K562 (cell line): ENCODE results near the gene UPK3A.
"Not testable (repeated sequence)": the region's sequence is repeated elsewhere in the genome, so short reads cannot be mapped to it uniquely, and the experiment has no call there.

ENCODE experiments used
- BACH1 ChIP-seq: fragments of 200-800 bp; sonication (Bioruptor generic); IDR thresholded peaks from 2 replicates; pipeline ENCODE4 v1.6.1; 2016; ENCODE audit warnings: missing genetic modification characterization, missing compliant biosample characterization
- CHD2 ChIP-seq: IDR thresholded peaks from 2 replicates; pipeline ENCODE4 v1.6.1; 2011; ENCODE audit warnings: low read depth, low read length
- FOXA3 ChIP-seq, 2 experiments: fragments of 450-650 bp in 1 of 2; sonication (generic) in 1 of 2; formaldehyde crosslinking; IDR thresholded peaks in 1 of 2; conservative IDR thresholded peaks in 1 of 2; 2 replicates each; pipeline versions ENCODE4 v1.4.0 to v1.8.0; 2020 to 2022; ENCODE audit warnings: mild to moderate bottlenecking in 2 of 2, missing genetic modification reagents in 1 of 2
- HDAC8 ChIP-seq: fragments of 450-650 bp; IDR thresholded peaks from 2 replicates; pipeline ENCODE4 v1.6.1; 2016; ENCODE audit warnings: mild to moderate bottlenecking, missing genetic modification characterization, moderate library complexity, missing compliant biosample characterization
- MYNN ChIP-seq, 2 experiments: sonication (generic); formaldehyde crosslinking in 1 of 2; IDR thresholded peaks; 2 replicates each; pipeline versions ENCODE4 v1.5.0 to v1.6.1; 2016 to 2020; ENCODE audit warnings: antibody characterized with exemption in 1 of 2, missing genetic modification reagents in 1 of 2
- POLR2A ChIP-seq: fragments of 450-650 bp; conservative IDR thresholded peaks from 2 replicates; pipeline ENCODE4 v1.6.1; 2016
- SP1 ChIP-seq: sonication (generic); formaldehyde crosslinking; IDR thresholded peaks from 2 replicates; pipeline ENCODE4 v1.8.1; 2022; ENCODE audit warnings: mild to moderate bottlenecking, missing genetic modification reagents
- TEAD4 ChIP-seq, 2 experiments: sonication (generic) in 1 of 2; formaldehyde crosslinking in 1 of 2; IDR thresholded peaks; 2 replicates each; pipeline versions ENCODE4 v1.6.1 to v1.8.0; 2012 to 2022; ENCODE audit warnings: borderline replicate concordance in 1 of 2, inconsistent platforms in 1 of 2, low read length in 1 of 2, mild to moderate bottlenecking in 1 of 2, missing genetic modification reagents in 1 of 2
- YY1 ChIP-seq, 3 experiments: IDR thresholded peaks; 2 replicates each; pipeline ENCODE4 v1.6.1; 2011; ENCODE audit warnings: low read length in 2 of 3, mild to moderate bottlenecking in 2 of 3, moderate library complexity in 2 of 3, borderline replicate concordance in 1 of 3, control low read depth in 1 of 3, low read depth in 1 of 3; ENCODE audit not compliant: insufficient read depth in 3 of 3, insufficient replicate concordance in 2 of 3, control insufficient read depth in 1 of 3, insufficient read length in 1 of 3; ENCODE audit errors: extremely low read depth in 1 of 3
- ZNF277 ChIP-seq: fragments of 250-450 bp; sonication (Bioruptor Pico); IDR thresholded peaks from 2 replicates; pipeline ENCODE4 v1.8.0; 2022; ENCODE audit warnings: inconsistent platforms, mild to moderate bottlenecking, moderate library complexity, borderline replicate concordance
- ZSCAN32 ChIP-seq: fragments of 450-650 bp; formaldehyde crosslinking; IDR thresholded peaks from 2 replicates; pipeline ENCODE4 v1.4.0; 2020; ENCODE audit warnings: mild to moderate bottlenecking, moderate library complexity
- TF ChIP-seq, protein P1 (sequence below), 2 experiments: fragments of 450-650 bp; conservative IDR thresholded peaks; 2 replicates each; pipeline ENCODE4 v1.6.1; 2017; ENCODE audit warnings: mild to moderate bottlenecking in 2 of 2, moderate library complexity in 2 of 2
- TF ChIP-seq, protein P2 (sequence below), 2 experiments: IDR thresholded peaks; 2 replicates each; pipeline ENCODE4 v1.6.1; 2011; ENCODE audit warnings: borderline replicate concordance in 1 of 2, control low read depth in 1 of 2, low read depth in 1 of 2, low read length in 1 of 2, mild to moderate bottlenecking in 1 of 2, mixed read lengths in 1 of 2, moderate library complexity in 1 of 2; ENCODE audit not compliant: insufficient read depth in 1 of 2, insufficient read length in 1 of 2, poor library complexity in 1 of 2, severe bottlenecking in 1 of 2; ENCODE audit errors: extremely low read depth in 1 of 2

GRCh38 chr22:45328261-45328660, 43.5 kb downstream of the UPK3A start:
- not testable (repeated sequence) for TF ChIP-seq MYNN (IDR thresholded peaks at IDR 0.05); MYNN (CRISPR knock-in tag; IDR thresholded peaks at IDR 0.05); ZSCAN32 (CRISPR knock-in tag); TEAD4 (IDR thresholded peaks at IDR 0.05; ENCODE audit: low read length); TEAD4 (CRISPR knock-in tag; IDR thresholded peaks at IDR 0.05; ENCODE audit: borderline replicate concordance); ZNF277 (CRISPR knock-in tag); YY1 (IDR thresholded peaks at IDR 0.05; ENCODE audit: borderline replicate concordance in 1 of 3, control insufficient read depth in 1 of 3, extremely low read depth in 1 of 3, insufficient read depth in 3 of 3, insufficient read length in 1 of 3, insufficient replicate concordance in 2 of 3, low read depth in 1 of 3, low read length in 2 of 3); HDAC8 (tag); FOXA3 (CRISPR knock-in tag; conservative IDR thresholded peaks at IDR 0.05 in 1 of 2, IDR thresholded peaks at IDR 0.05 in 1 of 2); SP1 (CRISPR knock-in tag); BACH1; CHD2; POLR2A
- TF ChIP-seq, protein P1, sequence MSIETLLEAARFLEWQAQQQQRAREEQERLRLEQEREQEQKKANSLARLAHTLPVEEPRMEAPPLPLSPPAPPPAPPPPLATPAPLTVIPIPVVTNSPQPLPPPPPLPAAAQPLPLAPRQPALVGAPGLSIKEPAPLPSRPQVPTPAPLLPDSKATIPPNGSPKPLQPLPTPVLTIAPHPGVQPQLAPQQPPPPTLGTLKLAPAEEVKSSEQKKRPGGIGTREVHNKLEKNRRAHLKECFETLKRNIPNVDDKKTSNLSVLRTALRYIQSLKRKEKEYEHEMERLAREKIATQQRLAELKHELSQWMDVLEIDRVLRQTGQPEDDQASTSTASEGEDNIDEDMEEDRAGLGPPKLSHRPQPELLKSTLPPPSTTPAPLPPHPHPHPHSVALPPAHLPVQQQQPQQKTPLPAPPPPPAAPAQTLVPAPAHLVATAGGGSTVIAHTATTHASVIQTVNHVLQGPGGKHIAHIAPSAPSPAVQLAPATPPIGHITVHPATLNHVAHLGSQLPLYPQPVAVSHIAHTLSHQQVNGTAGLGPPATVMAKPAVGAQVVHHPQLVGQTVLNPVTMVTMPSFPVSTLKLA (conservative IDR thresholded peaks at IDR 0.05) = not testable (repeated sequence)
- TF ChIP-seq, protein P2, sequence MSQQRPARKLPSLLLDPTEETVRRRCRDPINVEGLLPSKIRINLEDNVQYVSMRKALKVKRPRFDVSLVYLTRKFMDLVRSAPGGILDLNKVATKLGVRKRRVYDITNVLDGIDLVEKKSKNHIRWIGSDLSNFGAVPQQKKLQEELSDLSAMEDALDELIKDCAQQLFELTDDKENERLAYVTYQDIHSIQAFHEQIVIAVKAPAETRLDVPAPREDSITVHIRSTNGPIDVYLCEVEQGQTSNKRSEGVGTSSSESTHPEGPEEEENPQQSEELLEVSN (IDR thresholded peaks at IDR 0.05; ENCODE audit: borderline replicate concordance in 1 of 2, extremely low read depth in 1 of 2, insufficient read depth in 1 of 2, insufficient read length in 1 of 2, low read depth in 1 of 2, low read length in 1 of 2, poor library complexity in 1 of 2, severe bottlenecking in 1 of 2) = not testable (repeated sequence)
